GM21737 (cell line): ENCODE results near the gene AKAP14.
"Not testable (repeated sequence)": the region's sequence is repeated elsewhere in the genome, so short reads cannot be mapped to it uniquely, and the experiment has no call there.

Experiments used
- ATAC-seq: cut with Tn5 transposase; IDR thresholded peaks from one replicate; pipeline ENCODE4 v1.9.1; 2021; ENCODE audit warnings: mild to moderate bottlenecking, moderate library complexity; ENCODE audit not compliant: unreplicated experiment

AKAP14 gene

DNA sequence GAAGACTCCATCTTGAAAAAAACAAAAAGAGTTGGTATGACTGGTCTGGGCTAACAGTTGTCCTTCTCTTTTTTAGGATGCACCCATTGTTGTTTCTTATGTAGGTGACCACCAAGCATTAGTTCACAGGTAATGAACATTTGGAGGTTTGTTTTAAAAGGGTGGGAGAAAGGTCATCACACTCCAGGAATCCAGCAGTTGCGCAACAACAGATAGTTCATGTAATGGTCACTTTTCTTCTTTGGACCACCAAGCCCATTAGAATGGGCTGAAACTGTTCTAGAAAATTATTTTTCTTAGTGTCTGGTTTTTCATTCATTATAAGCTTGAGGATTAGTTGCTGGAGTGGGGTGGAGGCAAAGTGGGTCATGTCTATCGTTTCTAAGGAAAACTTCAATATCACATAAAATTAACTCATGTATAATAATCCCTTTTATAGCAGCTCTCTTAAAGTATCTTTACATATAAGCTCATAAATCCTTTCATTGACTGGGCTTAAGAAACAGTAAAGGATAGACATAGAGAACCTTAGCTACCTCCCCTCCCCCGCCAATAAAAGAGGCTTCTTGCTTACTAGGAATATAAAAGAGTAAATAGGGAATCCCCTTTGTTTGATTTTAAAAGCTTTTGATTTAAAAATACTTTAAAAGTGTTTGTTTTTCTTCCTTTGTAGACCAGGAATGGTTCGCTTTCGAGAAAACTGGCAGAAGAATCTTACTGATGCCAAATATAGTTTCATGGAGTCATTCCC is 24.3 kb downstream of the AKAP14 start:
- no peak for ATAC-seq

DNA sequence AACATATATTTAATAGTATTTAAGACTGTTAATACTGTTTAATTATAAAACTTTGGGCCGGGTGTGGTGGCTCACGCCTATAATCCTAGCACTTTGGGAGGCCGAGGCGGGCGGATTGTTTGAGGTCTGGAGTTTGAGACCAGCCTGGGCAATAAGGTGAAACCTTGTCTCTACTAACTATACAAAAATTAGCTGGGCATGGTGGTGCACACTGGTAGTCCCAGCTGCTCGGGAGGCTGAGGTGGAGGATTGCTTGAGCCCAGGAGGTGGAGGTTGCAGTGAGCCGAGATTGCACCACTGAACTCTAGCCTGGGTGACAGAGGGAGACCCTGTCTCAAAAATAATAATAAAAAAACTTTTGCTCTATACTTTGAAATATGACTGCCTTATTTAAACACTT is 26.7 kb downstream of the AKAP14 start:
- ATAC-seq = not testable (repeated sequence)

DNA sequence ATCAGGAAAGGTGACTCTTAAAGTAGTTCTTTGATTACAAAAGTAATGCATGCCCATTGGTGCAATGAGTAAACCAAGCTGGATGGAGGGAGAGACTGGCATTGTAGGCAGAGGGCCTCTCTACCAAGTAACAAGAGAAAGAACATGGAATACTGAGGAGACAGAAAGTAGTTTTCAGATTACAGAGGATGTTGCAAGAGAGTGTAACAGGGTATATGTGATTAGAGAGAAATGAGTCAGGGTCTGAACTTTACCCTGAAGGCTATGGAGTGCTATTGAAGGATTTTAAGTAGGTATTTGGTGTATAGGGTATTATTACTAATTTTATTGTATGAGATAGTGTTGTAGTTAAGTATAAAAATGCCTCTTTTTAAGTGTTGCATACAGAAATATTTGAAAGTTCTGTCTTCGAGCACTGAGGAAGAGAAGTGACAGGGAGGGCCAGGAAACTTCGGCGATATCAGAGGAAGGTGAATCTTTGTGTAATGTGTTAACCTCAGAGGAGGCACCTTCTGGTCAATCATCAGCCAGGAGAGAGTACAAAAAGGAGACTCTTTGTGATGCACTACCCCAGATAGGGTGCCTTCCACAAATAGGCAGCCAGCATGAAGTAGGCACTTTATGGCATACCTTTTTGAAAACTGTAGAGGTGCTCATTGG is 39.7 kb downstream of the AKAP14 start:
- no peak for ATAC-seq

DNA sequence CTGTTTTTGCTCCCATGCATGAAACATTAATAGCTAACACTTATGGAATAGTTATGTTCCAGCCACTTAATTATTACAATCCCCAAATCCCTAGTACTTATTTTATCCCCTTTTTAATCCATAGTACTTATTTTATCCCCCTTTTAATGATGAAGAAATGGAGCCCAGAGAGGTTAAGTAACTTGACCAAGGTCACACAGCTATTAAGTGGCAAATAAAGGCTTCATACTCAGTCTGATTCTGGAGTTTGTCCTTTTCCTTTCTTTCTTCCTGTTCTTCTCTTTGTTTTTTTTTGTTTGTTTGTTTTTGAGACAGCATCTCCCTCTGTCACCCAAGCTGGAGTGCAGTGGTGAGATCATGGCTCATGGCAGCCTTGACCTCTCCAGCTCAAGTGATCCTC is 45.6 kb downstream of the AKAP14 start:
- ATAC-seq = no peak

DNA sequence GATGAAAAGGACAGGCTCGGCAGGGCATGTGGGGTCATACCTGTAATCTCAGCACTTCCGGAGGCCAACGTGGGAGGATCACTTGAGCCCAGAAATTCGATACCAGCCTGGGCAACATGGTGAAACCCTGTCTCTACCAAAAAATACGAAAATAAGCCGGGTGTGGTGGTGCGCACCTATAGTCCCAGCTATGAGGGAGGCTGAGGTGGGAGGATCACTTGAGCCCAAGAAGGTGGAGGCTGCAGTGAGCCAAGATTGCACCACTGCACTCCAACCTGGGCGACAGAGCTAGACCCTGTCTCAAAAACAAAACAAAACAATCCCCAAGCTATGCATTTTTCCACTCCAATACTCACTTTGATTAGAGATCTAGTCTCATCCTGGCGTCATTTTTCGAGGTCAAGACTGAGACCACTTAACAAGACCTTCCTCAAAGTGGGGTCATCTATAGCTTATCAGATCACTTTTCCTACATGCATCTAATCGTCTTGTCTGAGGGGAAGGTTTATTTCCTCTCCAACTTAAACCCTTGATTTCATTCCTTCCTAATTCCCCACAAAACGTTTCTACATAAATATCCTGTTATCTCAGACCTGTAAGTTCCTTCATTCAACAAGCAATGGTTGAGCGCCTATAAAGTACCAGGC is 46.6 kb downstream of the AKAP14 start:
- no peak for ATAC-seq

DNA sequence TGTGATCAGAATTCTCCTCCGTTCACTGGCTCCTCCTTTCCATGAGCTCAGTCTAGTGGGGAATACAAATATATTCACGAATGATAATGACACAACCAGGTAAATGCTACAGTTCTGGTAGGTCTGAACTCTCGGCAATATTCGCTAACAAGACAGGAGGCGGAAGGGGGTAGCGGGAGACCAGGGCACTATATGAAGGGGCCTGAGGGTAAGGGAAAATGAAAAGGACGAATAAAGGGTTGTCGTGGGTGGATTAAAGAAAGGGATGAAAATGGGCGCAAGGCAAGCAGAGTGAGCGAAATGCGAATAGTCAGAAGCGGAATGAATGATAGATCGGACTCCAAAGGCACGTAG is 47.1 kb downstream of the AKAP14 start:
- ATAC-seq = peak; percentile 21

DNA sequence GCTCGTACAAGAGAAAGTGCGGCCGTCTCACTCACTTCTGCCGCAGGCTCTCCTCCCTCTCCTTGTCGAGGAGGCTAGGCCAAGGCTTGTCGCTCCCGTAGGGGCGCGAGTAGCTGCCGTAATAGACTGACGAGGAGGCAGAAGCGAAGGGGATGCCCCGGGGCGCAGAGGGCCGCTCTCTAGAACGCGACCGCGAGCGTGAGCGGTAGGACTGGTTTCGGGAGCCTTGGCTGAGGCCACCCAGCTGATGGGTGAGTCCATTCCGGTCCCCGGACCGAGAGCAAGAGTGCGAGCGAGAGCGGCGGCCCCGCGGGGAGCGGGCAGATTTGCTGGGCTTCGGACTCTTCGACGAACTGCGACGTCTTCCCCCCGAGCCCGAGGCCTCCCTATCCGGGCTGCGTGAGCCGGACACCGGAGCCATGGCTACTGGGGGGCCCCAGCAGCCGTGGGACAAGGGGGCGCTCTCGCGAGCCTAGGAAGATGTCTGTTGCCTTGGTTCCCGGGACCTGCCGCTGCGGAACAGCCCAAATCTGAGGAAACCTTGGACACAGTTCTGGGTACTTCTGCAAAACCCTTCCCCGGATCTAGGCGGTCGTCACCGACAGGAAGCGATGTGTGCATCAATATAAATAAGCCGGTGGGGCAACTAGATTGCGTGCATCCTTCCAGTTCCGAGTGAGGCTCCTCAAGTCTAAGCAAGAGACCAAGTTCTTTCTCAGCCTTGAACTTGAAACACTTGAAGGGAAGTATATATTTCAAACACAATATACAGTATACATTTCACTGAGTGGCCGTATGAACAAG is 47.7 kb downstream of the AKAP14 start, which contains the start of gene NKAP:
Gene NKAP, minus strand, starts transcription at position 567 of the 804 bp plus-strand sequence. Its CDS starts 146 bp downstream, at position 421.
- peak; percentile 80 for ATAC-seq

DNA sequence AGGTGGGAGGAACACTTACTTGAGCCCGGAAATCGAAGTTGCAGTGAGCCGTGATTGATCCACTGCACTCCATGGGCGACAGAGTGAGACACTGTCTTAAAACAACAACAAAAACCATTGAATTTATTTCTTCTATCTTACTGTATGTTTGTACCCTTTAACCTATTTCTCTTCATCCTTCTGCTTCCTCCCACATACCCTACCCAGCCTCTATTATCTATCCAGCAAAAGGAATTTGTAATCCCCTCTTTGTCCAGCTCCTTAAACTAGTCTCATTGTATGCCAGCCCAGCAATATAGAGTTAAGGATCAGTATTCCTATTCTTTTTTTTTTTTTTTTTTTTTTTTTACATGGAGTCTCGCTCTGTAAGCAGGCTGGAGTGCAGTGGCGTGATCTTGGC is 49.8 kb downstream of the AKAP14 start:
- ATAC-seq = no peak

DNA sequence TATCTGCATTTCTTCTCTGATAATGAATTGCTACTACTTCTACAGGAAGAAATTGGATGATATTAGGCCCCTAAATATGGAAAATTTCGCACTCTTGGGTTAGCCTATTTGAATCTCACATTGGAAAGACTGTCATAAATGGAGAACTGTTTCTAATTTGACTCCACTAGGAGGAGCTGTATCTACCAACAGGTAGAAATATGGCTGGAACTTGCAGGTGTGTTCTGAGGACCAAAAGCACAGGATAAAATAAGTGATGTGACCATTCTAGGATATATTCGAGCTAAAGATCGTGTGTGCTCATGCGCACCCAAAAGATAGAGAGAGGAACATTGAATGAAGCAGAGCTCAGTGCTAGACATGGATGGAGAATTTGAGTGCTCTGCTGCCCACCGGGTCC is 52.7 kb downstream of the AKAP14 start:
- ATAC-seq = no peak

DNA sequence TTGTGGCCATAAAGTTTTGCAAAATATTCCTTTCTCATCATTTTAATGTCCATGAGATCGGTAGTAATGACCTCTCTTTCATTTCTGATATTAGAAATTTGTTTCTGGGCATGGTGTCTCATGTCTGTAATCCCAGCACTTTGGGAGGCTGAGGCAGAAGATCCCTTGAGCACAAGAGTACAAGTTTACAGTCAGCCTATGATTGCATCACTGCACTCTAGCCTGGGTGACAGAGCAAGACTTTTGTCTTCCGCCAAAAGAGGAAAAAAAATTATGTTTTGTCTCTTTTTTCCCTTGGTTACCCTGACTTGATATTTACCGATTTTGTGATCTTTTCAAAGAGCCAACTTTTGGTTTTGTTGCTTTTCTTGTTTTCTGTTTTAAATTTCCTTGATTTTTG is 58.7 kb downstream of the AKAP14 start:
- no peak for ATAC-seq

DNA sequence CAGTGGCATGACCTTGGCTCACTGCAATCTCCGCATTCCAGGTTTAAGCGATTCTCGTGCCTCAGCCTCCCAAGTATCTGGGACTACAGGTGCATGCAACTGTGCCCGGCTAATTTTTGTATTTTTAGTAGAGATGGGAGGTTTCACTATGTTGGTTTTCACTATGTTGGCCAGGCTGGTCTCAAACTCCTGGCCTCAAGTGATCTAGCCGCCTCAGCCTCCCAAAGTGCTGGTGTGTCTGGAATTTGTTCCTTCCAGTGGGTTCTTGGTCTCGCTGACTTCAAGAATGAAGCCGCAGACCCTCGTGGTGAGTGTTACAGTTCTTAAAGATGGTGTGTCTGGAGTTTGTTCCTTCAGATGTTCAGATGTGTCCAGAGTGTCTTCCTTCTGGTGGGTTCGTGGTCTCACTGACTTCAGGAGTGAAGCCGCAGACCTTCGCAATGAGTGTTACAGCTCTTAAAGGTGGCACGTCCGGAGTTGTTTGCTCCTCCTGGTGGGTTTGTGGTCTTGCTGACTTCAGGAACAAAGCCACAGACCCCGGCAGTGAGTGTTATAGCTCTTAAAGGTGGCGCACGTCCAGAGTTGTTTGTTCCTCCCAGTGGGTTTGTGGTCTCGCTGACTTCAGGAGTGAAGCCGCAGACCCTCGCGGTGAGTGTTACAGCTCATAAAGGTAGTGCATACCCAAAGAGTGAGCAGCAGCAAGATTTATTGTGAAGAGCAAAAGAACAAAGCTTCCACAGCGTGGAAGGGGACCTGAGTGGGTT is 60.3 kb downstream of the AKAP14 start:
- ATAC-seq = not testable (repeated sequence)

DNA sequence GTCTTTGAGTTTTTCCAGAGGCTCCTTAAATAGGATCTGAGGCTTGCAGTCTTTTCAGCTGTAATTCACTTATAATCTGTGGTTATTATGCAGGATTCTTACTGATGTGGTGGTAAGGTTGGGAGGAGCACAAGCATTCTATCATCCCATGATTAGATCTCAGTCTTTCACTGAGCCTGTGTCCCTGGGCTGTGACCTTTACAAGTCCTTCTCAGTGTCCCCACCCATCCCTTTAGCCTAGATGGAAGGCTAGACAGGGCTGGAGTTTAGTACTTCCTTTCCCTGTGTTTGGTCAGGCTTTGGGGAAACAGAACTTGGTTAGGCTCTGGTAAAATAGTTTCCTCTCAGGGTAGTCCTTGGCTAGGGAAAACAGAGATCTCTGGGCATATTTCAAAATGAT is 64.9 kb downstream of the AKAP14 start:
- no peak for ATAC-seq

DNA sequence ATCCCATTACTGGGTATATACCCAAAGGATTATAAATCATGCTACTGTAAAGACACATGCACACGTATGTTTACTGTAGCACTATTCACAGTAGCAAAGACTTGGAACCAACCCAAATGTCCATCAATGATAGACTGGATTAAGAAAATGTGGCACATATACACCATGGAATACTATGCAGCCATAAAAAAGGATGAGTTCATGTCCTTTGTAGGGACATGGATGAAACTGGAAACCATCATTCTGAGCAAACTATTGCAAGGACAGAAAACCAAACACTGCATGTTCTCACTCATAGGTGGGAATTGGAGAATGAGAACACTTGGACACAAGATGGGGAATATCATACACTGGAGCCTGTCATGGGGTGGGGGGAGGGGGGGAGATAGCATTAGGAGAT is 71.1 kb downstream of the AKAP14 start:
- not testable (repeated sequence) for ATAC-seq
